Suprapubic skin (tissue), 4 donors: ENCODE data around the gene PLEKHG7. TPM values are rescaled to one million over a fixed set of nuclear protein-coding genes. Genes with fewer than 3 reads are reported as not detected.
"Not testable (repeated sequence)": the region's sequence is repeated elsewhere in the genome, so short reads cannot be mapped to it uniquely, and the experiment has no call there.

ENCODE experiments used
- DNase-seq, 2 donors: peaks; one replicate each; pipeline ENCODE4 v3.0.0-alpha.2; 2019; ENCODE audit warnings: low spot score in 2 of 2
- H3K27ac ChIP-seq: fragments of 200-600 bp; sonication (generic); one replicate; pipeline ENCODE4 v1.5.1; 2019
- H3K27me3 ChIP-seq: fragments of 200-600 bp; sonication (generic); one replicate; pipeline ENCODE4 v1.5.1; 2019
- H3K36me3 ChIP-seq: fragments of 200-600 bp; sonication (generic); one replicate; pipeline ENCODE4 v1.5.1; 2019
- H3K4me1 ChIP-seq: fragments of 200-600 bp; sonication (generic); one replicate; pipeline ENCODE4 v1.5.1; 2019
- H3K4me3 ChIP-seq: fragments of 200-600 bp; sonication (generic); one replicate; pipeline ENCODE4 v1.5.1; 2019; ENCODE audit warnings: mild to moderate bottlenecking
- H3K9me3 ChIP-seq: fragments of 200-600 bp; sonication (generic); one replicate; pipeline ENCODE4 v1.5.1; 2019
- CTCF ChIP-seq, 2 donors: fragments of 200-600 bp in 1 of 2; fragments of 450-650 bp in 1 of 2; sonication (generic) in 1 of 2; IDR thresholded peaks; one replicate each; pipeline ENCODE4 v1.5.1; 2016 to 2019; ENCODE audit warnings: antibody characterized with exemption in 2 of 2, mild to moderate bottlenecking in 1 of 2, moderate library complexity in 1 of 2
- EP300 ChIP-seq: sonication (generic); formaldehyde crosslinking; IDR thresholded peaks from one replicate; pipeline ENCODE4 v1.6.1; 2017; ENCODE audit warnings: antibody characterized with exemption
- POLR2A ChIP-seq, 2 donors: fragments of 450-650 bp; IDR thresholded peaks; one replicate each; pipeline ENCODE4 v1.6.1; 2017; ENCODE audit warnings: antibody characterized with exemption in 2 of 2, mild to moderate bottlenecking in 2 of 2, moderate library complexity in 2 of 2
- POLR2AphosphoS5 ChIP-seq, 3 donors: sonication (generic); formaldehyde crosslinking; IDR thresholded peaks; one replicate each; pipeline ENCODE4 v1.6.1; 2017; ENCODE audit warnings: antibody characterized with exemption in 3 of 3
- WGBS: methylation state at CpG from one replicate; pipeline ENCODE4 v1.1.5; 2018; 5-methylcytosine and 5-hydroxymethylcytosine counted together
- total RNA-seq, 4 donors: library from RNA; depleted of rRNA; stranded (reverse); fragments of >200 nt; gene quantifications; one replicate each; pipeline ENCODE4 v1.1.0, GENCODE V29; 2016

Gene PLEKHG7
- total RNA-seq, 4 donors from 2014 or later = not detected

GRCh38 chr12:92786045-92786444 lies 83.3 kb downstream of the PLEKHG7 start:
- Histone ChIP-seq H3K27me3 (no peaks in the 10 kb centered on the region), H3K9me3 (no peaks in the 10 kb centered on the region), H3K4me1 (peaks cover 4% of the 10 kb centered on the region), H3K27ac (no peak overlapping the region), H3K4me3 (no peak overlapping the region), H3K36me3 (peaks cover 19% of the 10 kb centered on the region)
- no peak for DNase-seq
- no peak for TF ChIP-seq EP300
- no peak for TF ChIP-seq POLR2A (IDR thresholded peaks at IDR 0.05)
- no peak for TF ChIP-seq CTCF (IDR thresholded peaks at IDR 0.05)
- no peak for TF ChIP-seq POLR2AphosphoS5 (IDR thresholded peaks at IDR 0.05)
- 81% methylated on average over 1 of the region's 1 CpG for WGBS

GRCh38 chr12:92794356-92794755 lies 91.6 kb downstream of the PLEKHG7 start:
- not testable (repeated sequence) for H3K4me3 ChIP-seq, DNase-seq, H3K27me3 ChIP-seq, H3K9me3 ChIP-seq, H3K27ac ChIP-seq, H3K4me1 ChIP-seq
- peaks cover 22% of the 10 kb centered on the region for H3K36me3 ChIP-seq
- WGBS = 96% methylated on average over 5 of the region's 5 CpGs

DNA sequence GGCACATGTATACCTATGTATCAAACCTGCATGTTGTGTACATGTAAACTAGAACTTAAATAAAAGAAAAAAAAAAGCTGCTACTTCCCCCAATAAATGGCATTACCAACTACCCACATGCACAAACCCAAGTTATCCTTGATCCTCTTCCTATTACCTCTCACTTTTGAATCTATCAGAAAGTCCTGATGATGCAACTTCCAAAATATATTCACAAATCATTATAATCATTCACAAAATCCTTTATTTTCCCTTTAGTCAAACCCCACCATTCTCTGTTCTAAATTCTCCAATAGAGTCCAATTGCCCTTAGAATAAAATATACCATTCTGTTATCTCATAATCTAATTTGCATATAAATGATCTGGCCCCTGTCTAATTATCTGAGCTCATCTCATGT lies 92.0 kb downstream of the PLEKHG7 start:
- Histone ChIP-seq H3K4me1 (no peaks in the 10 kb centered on the region), H3K36me3 (peaks cover 24% of the 10 kb centered on the region), H3K27me3 (no peaks in the 10 kb centered on the region), H3K9me3 (no peaks in the 10 kb centered on the region), H3K27ac (no peak overlapping the region), H3K4me3 (no peak overlapping the region)
- no peak for TF ChIP-seq EP300
- TF ChIP-seq CTCF (IDR thresholded peaks at IDR 0.05) = no peak
- TF ChIP-seq POLR2A (IDR thresholded peaks at IDR 0.05) = no peak
- no peak for TF ChIP-seq POLR2AphosphoS5 (IDR thresholded peaks at IDR 0.05)
- DNase-seq = no peak

- H3K27me3 ChIP-seq = no peaks in the 10 kb centered on the region
- H3K36me3 ChIP-seq = peaks cover 32% of the 10 kb centered on the region
- H3K9me3 ChIP-seq = no peaks in the 10 kb centered on the region
- H3K27ac ChIP-seq = no peak overlapping the region
- no peak for DNase-seq
- H3K4me1 ChIP-seq = no peaks in the 10 kb centered on the region
- TF ChIP-seq POLR2A (IDR thresholded peaks at IDR 0.05) (no peak), EP300 (no peak), POLR2AphosphoS5 (IDR thresholded peaks at IDR 0.05) (no peak), CTCF (IDR thresholded peaks at IDR 0.05) (no peak)
- H3K4me3 ChIP-seq = no peak overlapping the region
Observed at GRCh38 chr12:92796650-92797049, 93.9 kb downstream of the PLEKHG7 start.

DNA sequence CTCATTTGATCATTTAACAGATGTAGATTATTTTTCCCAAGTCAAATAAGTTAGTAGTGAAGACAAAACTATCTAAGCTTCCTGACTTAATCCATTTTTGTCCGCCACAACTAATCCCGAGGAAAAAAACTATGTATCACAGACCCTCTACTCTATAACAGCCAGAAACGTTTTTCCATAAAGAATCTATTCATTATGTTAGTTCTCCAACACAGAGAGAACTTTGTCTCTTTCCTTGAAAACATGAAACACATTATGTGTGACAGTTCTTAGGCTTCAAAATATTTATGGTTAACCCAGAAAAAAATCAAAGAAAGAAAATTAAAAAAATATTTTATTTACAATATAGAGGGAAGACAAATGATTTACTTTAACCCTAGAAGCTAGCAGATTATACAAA lies 100.1 kb downstream of the PLEKHG7 start:
- no peak for TF ChIP-seq POLR2AphosphoS5 (IDR thresholded peaks at IDR 0.05)
- TF ChIP-seq CTCF (IDR thresholded peaks at IDR 0.05) = no peak
- no peak for TF ChIP-seq EP300
- no peak for TF ChIP-seq POLR2A (IDR thresholded peaks at IDR 0.05)
- Histone ChIP-seq H3K9me3 (peaks cover 4% of the 10 kb centered on the region), H3K36me3 (peaks cover 69% of the 10 kb centered on the region), H3K4me1 (no peaks in the 10 kb centered on the region), H3K27me3 (no peaks in the 10 kb centered on the region), H3K4me3 (no peak overlapping the region), H3K27ac (no peak overlapping the region)
- no peak for DNase-seq
- 77% methylated on average over 3 of the region's 3 CpGs for WGBS

- H3K4me3 ChIP-seq = no peak overlapping the region
- peaks cover 70% of the 10 kb centered on the region for H3K36me3 ChIP-seq
- H3K4me1 ChIP-seq = no peaks in the 10 kb centered on the region
- H3K27ac ChIP-seq = no peak overlapping the region
- no peaks in the 10 kb centered on the region for H3K27me3 ChIP-seq
- TF ChIP-seq CTCF (IDR thresholded peaks at IDR 0.05) (no peak), POLR2A (IDR thresholded peaks at IDR 0.05) (no peak), POLR2AphosphoS5 (IDR thresholded peaks at IDR 0.05) (no peak), EP300 (no peak)
- peaks cover 4% of the 10 kb centered on the region for H3K9me3 ChIP-seq
- WGBS = 84% methylated on average over 1 of the region's 1 CpG
- no peak for DNase-seq
Observed at GRCh38 chr12:92803903-92804302, 101.1 kb downstream of the PLEKHG7 start.
